HepG2 (cell line): Measurements from ENCODE around the gene FGGY. TPM values are rescaled to one million over a fixed set of nuclear protein-coding genes. Genes with fewer than 3 reads are reported as not detected.

ENCODE experiments used
- ATAC-seq: fragments of 200-7000 bp; cut with Tn5 transposase; 3 replicates; pipeline ENCODE4 v1.9.1; 2020; ENCODE audit warnings: mild to moderate bottlenecking, moderate library complexity
- BruUV-seq: library from RNA; stranded (reverse); fragments of 400-500 nt; replicated peaks from 2 replicates; lab custom pipeline; 2021; lab: Mats Ljungman, UMichigan
- CTCF ChIA-PET: fragments of 300-600 bp; formaldehyde crosslinking; extraction: SDS; loops from one replicate; lab custom pipeline; 2021; ENCODE audit warnings: low total read pairs, inconsistent platforms, low intra/inter-chr PET ratio; lab: Yijun Ruan, JAX
- POLR2A ChIA-PET: fragments of 350-600 bp; sonication (Branson Sonifier 250); formaldehyde crosslinking; loops from one replicate; lab custom pipeline; 2020; ENCODE audit warnings: antibody characterized with exemption, inconsistent platforms; lab: Yijun Ruan, JAX
- DNase-seq: peaks from one replicate; pipeline ENCODE4 v3.0.0-alpha.2; 2015; ENCODE audit warnings: low spot score
- FAIRE-seq: peaks from 3 replicates; lab custom pipeline; 2011; peaks lifted over from hg19 to GRCh38; lab: Jason Lieb, UNC
- H2AFZ ChIP-seq: one replicate; pipeline ENCODE4 v1.6.1; 2011; ENCODE audit warnings: low read length, inconsistent platforms
- H3K27ac ChIP-seq: fragments of 300-600 bp; 3 replicates; pipeline ENCODE4 v1.8.0; 2011; ENCODE audit warnings: mixed run types, mild to moderate bottlenecking, mixed read lengths, low read length, inconsistent platforms; ENCODE audit not compliant: insufficient read depth; ENCODE audit errors: extremely low read length
- H3K27me3 ChIP-seq, 2 experiments: fragments of 200-600 bp in 1 of 2; 2 replicates in 1 of 2; 3 replicates in 1 of 2; pipeline versions ENCODE4 v1.6.0 to v1.8.0; 2011; ENCODE audit warnings: low read length in 2 of 2, mild to moderate bottlenecking in 2 of 2, moderate library complexity in 2 of 2, inconsistent platforms in 1 of 2; ENCODE audit not compliant: insufficient read depth in 2 of 2, control insufficient read depth in 1 of 2
- H3K36me3 ChIP-seq, 2 experiments: fragments of 200-600 bp in 1 of 2; replicated peaks in 1 of 2; 2 replicates in 1 of 2; 3 replicates in 1 of 2; pipeline versions ENCODE4 v1.5.1 to v1.8.0; 2011; ENCODE audit warnings: low read length in 2 of 2, inconsistent platforms in 1 of 2; ENCODE audit not compliant: insufficient read depth in 2 of 2, control insufficient read depth in 1 of 2
- H3K4me1 ChIP-seq: 2 replicates; pipeline ENCODE4 v1.5.1; 2012; ENCODE audit warnings: low read length, inconsistent platforms; ENCODE audit not compliant: insufficient read depth
- H3K4me2 ChIP-seq: 2 replicates; pipeline ENCODE4 v1.6.0; 2011; ENCODE audit warnings: low read depth, low read length, inconsistent platforms
- H3K4me3 ChIP-seq, 3 experiments: fragments of 200-600 bp in 1 of 3; sonication (generic), shearing (Covaris generic) in 1 of 3; replicated peaks in 1 of 3; 2 replicates each; pipeline ENCODE4 v1.5.1; 2011 to 2016; ENCODE audit warnings: low read length in 3 of 3, inconsistent platforms in 2 of 3, low read depth in 2 of 3, mild to moderate bottlenecking in 2 of 3, control low read depth in 1 of 3, mixed read lengths in 1 of 3; ENCODE audit not compliant: insufficient read depth in 1 of 3
- H3K79me2 ChIP-seq: one replicate; pipeline ENCODE4 v1.6.1; 2011; ENCODE audit warnings: low read length, inconsistent platforms; ENCODE audit not compliant: insufficient read depth
- H3K9ac ChIP-seq: 2 replicates; pipeline ENCODE4 v1.6.0; 2011; ENCODE audit warnings: mild to moderate bottlenecking, low read depth, low read length, inconsistent platforms; ENCODE audit not compliant: insufficient read depth
- H3K9me3 ChIP-seq: 2 replicates; pipeline ENCODE4 v1.5.1; 2012; ENCODE audit warnings: mild to moderate bottlenecking, low read length
- H4K20me1 ChIP-seq: 2 replicates; pipeline ENCODE4 v1.6.0; 2011; ENCODE audit warnings: inconsistent platforms, mild to moderate bottlenecking, low read length, moderate library complexity; ENCODE audit not compliant: insufficient read depth
- CHD2 ChIP-seq: IDR thresholded peaks from 2 replicates; pipeline ENCODE4 v1.6.1; 2011; ENCODE audit warnings: low read depth, low read length, improper control_type of control experiment
- HNF4G ChIP-seq, 2 experiments: sonication (generic) in 1 of 2; formaldehyde crosslinking in 1 of 2; IDR thresholded peaks; 2 replicates each; pipeline versions ENCODE4 v1.4.0 to v1.6.1; 2011 to 2020; ENCODE audit warnings: borderline replicate concordance in 2 of 2, low read depth in 2 of 2, mild to moderate bottlenecking in 2 of 2, low read length in 1 of 2, missing genetic modification reagents in 1 of 2, moderate library complexity in 1 of 2
- MEF2D ChIP-seq: sonication (generic); formaldehyde crosslinking; IDR thresholded peaks from 2 replicates; pipeline ENCODE4 v1.5.1; 2020; ENCODE audit warnings: mild to moderate bottlenecking, missing genetic modification reagents
- RFX1 ChIP-seq: fragments of 450-650 bp; IDR thresholded peaks from 2 replicates; pipeline ENCODE4 v1.6.1; 2017
- SPEN ChIP-seq: sonication (generic); formaldehyde crosslinking; IDR thresholded peaks from 2 replicates; pipeline ENCODE4 v1.5.1; 2020; ENCODE audit warnings: low read depth, mild to moderate bottlenecking, missing genetic modification reagents
- ZMYM4 ChIP-seq: sonication (generic); formaldehyde crosslinking; IDR thresholded peaks from 2 replicates; pipeline ENCODE4 v1.8.1; 2023; ENCODE audit warnings: mild to moderate bottlenecking, missing genetic modification reagents
- ZNF160 ChIP-seq: sonication (generic); formaldehyde crosslinking; IDR thresholded peaks from 2 replicates; pipeline ENCODE4 v1.8.0; 2022; ENCODE audit warnings: mild to moderate bottlenecking, inconsistent platforms, missing genetic modification reagents
- ZNF768 ChIP-seq: sonication (generic); formaldehyde crosslinking; IDR thresholded peaks from 2 replicates; pipeline ENCODE4 v1.4.0; 2020; ENCODE audit warnings: missing genetic modification reagents
- WGBS: methylation state at CpG from one replicate; pipeline ENCODE4 v1.1.6; 2017; ENCODE audit warnings: low lambda C conversion rate; 5-methylcytosine and 5-hydroxymethylcytosine counted together
- in situ Hi-C: cut with HindIII; loops from 2 replicates; pipeline ENCODE4 v1.10.0; 2017; ENCODE audit warnings: low pct_unique_long_range_greater_than_20kb; ENCODE audit not compliant: extremely low pct_ligation_motif_present
- intact Hi-C: fragments of 100-400 bp; cut with micrococcal nuclease; formaldehyde crosslinking; loops from one replicate; pipeline ENCODE4 v1.10.0; 2022; ENCODE audit not compliant: unreplicated experiment
- polyA plus RNA-seq, 8 experiments: library from polyadenylated mRNA; depleted of rRNA in 3 of 8; stranded (reverse) in 7 of 8; unstranded in 1 of 8; fragments of >200 nt; fragmentation: Illumina TruSeq in 4 of 8; extraction: Trizol in 4 of 8; gene quantifications; 2 replicates each; pipeline versions ENCODE4 v1.2.1 to v1.2.3, GENCODE V29; 2011 to 2016; ENCODE audit warnings: low read depth in 4 of 8, missing spikeins in 1 of 8, mixed read lengths in 1 of 8; ENCODE audit not compliant: insufficient read depth in 1 of 8
- total RNA-seq, 5 experiments: library from RNA; depleted of rRNA; stranded (reverse); fragments of >200 nt; fragmentation: Illumina TruSeq; extraction: Trizol; gene quantifications; 2 replicates each; pipeline ENCODE4 v1.2.3, GENCODE V29; 2016; ENCODE audit warnings: low read depth in 1 of 5
- TF ChIP-seq, protein P1 (sequence below): sonication (generic); formaldehyde crosslinking; IDR thresholded peaks from 2 replicates; pipeline ENCODE4 v1.5.1; 2020; ENCODE audit warnings: missing genetic modification reagents, mild to moderate bottlenecking, borderline replicate concordance
- TF ChIP-seq, protein P2 (sequence below): sonication (generic); formaldehyde crosslinking; IDR thresholded peaks from 2 replicates; pipeline ENCODE4 v1.4.0; 2020; ENCODE audit warnings: mild to moderate bottlenecking, missing genetic modification reagents, borderline replicate concordance

FGGY gene
- total and polyA plus RNA-seq, 2 of the 13 experiments (the other 11 are each of a cell fraction or from before 2014, with no cell fraction given): 15.7 to 27.5 TPM

GRCh38 chr1:59670662-59671061 lies 373.8 kb downstream of the FGGY start:
- Histone ChIP-seq H3K27ac (peak overlapping the region; percentile 82), H3K4me3 (no peak overlapping the region; a peak in 1 of 6 replicates), H3K9me3 (no peaks in the 10 kb centered on the region), H2AFZ (no peak overlapping the region), H3K36me3 (no peaks in the 10 kb centered on the region; a peak in 1 of 5 replicates), H3K9ac (peak overlapping the region; percentile 55; the same call in 1 of the 2 replicates), H3K4me1 (peaks cover 97% of the 10 kb centered on the region), H3K4me2 (no peak overlapping the region), H4K20me1 (no peaks in the 10 kb centered on the region), H3K79me2 (no peaks in the 10 kb centered on the region), H3K27me3 (no peaks in the 10 kb centered on the region)
- peak; percentile 52 for FAIRE-seq
- WGBS: 95% methylated on average over 1 of the region's 1 CpG
- no peak for TF ChIP-seq SPEN (CRISPR knock-in tag)
- TF ChIP-seq ZNF160 (CRISPR knock-in tag): no peak
- TF ChIP-seq ZMYM4 (CRISPR knock-in tag): no peak
- TF ChIP-seq ZNF768: no peak
- TF ChIP-seq CHD2: no peak
- TF ChIP-seq, protein P1, sequence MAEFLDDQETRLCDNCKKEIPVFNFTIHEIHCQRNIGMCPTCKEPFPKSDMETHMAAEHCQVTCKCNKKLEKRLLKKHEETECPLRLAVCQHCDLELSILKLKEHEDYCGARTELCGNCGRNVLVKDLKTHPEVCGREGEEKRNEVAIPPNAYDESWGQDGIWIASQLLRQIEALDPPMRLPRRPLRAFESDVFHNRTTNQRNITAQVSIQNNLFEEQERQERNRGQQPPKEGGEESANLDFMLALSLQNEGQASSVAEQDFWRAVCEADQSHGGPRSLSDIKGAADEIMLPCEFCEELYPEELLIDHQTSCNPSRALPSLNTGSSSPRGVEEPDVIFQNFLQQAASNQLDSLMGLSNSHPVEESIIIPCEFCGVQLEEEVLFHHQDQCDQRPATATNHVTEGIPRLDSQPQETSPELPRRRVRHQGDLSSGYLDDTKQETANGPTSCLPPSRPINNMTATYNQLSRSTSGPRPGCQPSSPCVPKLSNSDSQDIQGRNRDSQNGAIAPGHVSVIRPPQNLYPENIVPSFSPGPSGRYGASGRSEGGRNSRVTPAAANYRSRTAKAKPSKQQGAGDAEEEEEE (CRISPR knock-in tag): no peak
- TF ChIP-seq MEF2D (CRISPR knock-in tag): no peak
- TF ChIP-seq RFX1: no peak
- TF ChIP-seq, protein P2, sequence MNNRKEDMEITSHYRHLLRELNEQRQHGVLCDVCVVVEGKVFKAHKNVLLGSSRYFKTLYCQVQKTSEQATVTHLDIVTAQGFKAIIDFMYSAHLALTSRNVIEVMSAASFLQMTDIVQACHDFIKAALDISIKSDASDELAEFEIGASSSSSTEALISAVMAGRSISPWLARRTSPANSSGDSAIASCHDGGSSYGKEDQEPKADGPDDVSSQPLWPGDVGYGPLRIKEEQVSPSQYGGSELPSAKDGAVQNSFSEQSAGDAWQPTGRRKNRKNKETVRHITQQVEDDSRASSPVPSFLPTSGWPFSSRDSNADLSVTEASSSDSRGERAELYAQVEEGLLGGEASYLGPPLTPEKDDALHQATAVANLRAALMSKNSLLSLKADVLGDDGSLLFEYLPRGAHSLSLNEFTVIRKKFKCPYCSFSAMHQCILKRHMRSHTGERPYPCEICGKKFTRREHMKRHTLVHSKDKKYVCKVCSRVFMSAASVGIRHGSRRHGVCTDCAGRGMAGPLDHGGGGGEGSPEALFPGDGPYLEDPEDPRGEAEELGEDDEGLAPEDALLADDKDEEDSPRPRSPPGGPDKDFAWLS (CRISPR knock-in tag): no peak
- no peak for TF ChIP-seq HNF4G (IDR thresholded peaks at IDR 0.05; ENCODE audit: borderline replicate concordance, low read depth, low read length)
- no peak for TF ChIP-seq HNF4G (CRISPR knock-in tag; IDR thresholded peaks at IDR 0.05; ENCODE audit: borderline replicate concordance, low read depth)
- ChIA-PET POLR2A (no interaction called here), CTCF (no interaction called here)
- intact Hi-C loops (loop anchor here (1.0 kb wide), 1 partner anchor 29 kb away; no protein-coding TSS in a partner anchor), in situ Hi-C loops (loop anchor here (10.0 kb wide), 1 partner anchor 116 kb away; no protein-coding TSS in a partner anchor)
- no peak for ATAC-seq
- BruUV-seq: no TSS peak
- no peak for DNase-seq
